ENCODE measurements around the gene PBRM1. TPM values are rescaled to one million over a fixed set of nuclear protein-coding genes. Genes with fewer than 3 reads are reported as not detected.

Gene PBRM1
- total and polyA plus RNA-seq, 2 of the 13 experiments (the other 11 are each of a cell fraction or from before 2014, with no cell fraction given) = 10.9 to 33.2 TPM

- TF ChIP-seq AKNA (CRISPR knock-in tag; IDR thresholded peaks at IDR 0.05; ENCODE audit: borderline replicate concordance) (no peak), ZKSCAN8 (CRISPR knock-in tag; IDR thresholded peaks at IDR 0.05; ENCODE audit: borderline replicate concordance) (no peak), POLR2AphosphoS2 (IDR thresholded peaks at IDR 0.05; ENCODE audit: low read depth, low read length) (no peak), DNMT1 (CRISPR knock-in tag; IDR thresholded peaks at IDR 0.05) (no peak), ZNF770 (CRISPR knock-in tag; IDR thresholded peaks at IDR 0.05) (peak; percentile 38; the same call in 1 of the 2 replicates), ARNTL (CRISPR knock-in tag; IDR thresholded peaks at IDR 0.05) (no peak; the same call in 1 of the 2 replicates), ZNF841 (CRISPR knock-in tag; IDR thresholded peaks at IDR 0.05; ENCODE audit: borderline replicate concordance) (no peak), FOXA3 (CRISPR knock-in tag; IDR thresholded peaks at IDR 0.05) (no peak), ZNF343 (CRISPR knock-in tag; IDR thresholded peaks at IDR 0.05) (0 out of 2 replicates have a peak, but pooled peaks have one; percentile 50), ZNF790 (CRISPR knock-in tag; IDR thresholded peaks at IDR 0.05; ENCODE audit: borderline replicate concordance) (peak; percentile 8; the same call in 1 of the 2 replicates), ZNF362 (CRISPR knock-in tag; IDR thresholded peaks at IDR 0.05; ENCODE audit: borderline replicate concordance) (no peak), TERF1 (CRISPR knock-in tag; IDR thresholded peaks at IDR 0.05) (no peak), ZNF776 (CRISPR knock-in tag; IDR thresholded peaks at IDR 0.05) (peak; percentile 62), ZNF740 (CRISPR knock-in tag; IDR thresholded peaks at IDR 0.05) (no peak), NFIB (CRISPR knock-in tag; IDR thresholded peaks at IDR 0.05; ENCODE audit: borderline replicate concordance) (no peak), BATF2 (CRISPR knock-in tag; IDR thresholded peaks at IDR 0.05) (no peak), ZNF33B (CRISPR knock-in tag; IDR thresholded peaks at IDR 0.05) (0 out of 2 replicates have a peak, but pooled peaks have one; percentile 83), ZKSCAN5 (CRISPR knock-in tag; IDR thresholded peaks at IDR 0.05) (no peak)
These were observed 151.2 kb downstream of the PBRM1 start (continued) for GRCh38 chr3:52534281-52535183.
